Vagina (tissue), 2 donors: ENCODE results near the gene SETX. TPM values are rescaled to one million over a fixed set of nuclear protein-coding genes. Genes with fewer than 3 reads are reported as not detected.

Experiments used
- DNase-seq, 2 donors: peaks; one replicate each; pipeline ENCODE4 v3.0.0-alpha.2; 2017; ENCODE audit errors: extremely low spot score in 2 of 2
- H3K27ac ChIP-seq: fragments of 200-600 bp; sonication (generic); one replicate; pipeline ENCODE4 v1.5.1; 2019
- H3K27me3 ChIP-seq: fragments of 200-600 bp; sonication (generic); one replicate; pipeline ENCODE4 v1.5.1; 2019
- H3K36me3 ChIP-seq, 2 donors: fragments of 200-600 bp; sonication (generic); one replicate each; pipeline ENCODE4 v1.5.1; 2017 to 2019
- H3K4me1 ChIP-seq: fragments of 200-600 bp; sonication (generic); one replicate; pipeline ENCODE4 v1.5.1; 2019
- H3K4me3 ChIP-seq, 2 donors: fragments of 200-600 bp; sonication (generic); 1 replicate in 1 of 2; 2 replicates in 1 of 2; pipeline ENCODE4 v1.5.1; 2016 to 2019
- H3K9me3 ChIP-seq: fragments of 200-600 bp; sonication (generic); one replicate; pipeline ENCODE4 v1.5.1; 2019
- CTCF ChIP-seq, 3 experiments: fragments of 450-650 bp in 2 of 3; fragments of 200-600 bp in 1 of 3; sonication (generic) in 1 of 3; IDR thresholded peaks; one replicate each; pipeline ENCODE4 v1.5.1; 2017 to 2019; ENCODE audit warnings: antibody characterized with exemption in 3 of 3, mild to moderate bottlenecking in 2 of 3, moderate library complexity in 2 of 3
- POLR2A ChIP-seq, 2 donors: fragments of 450-650 bp; IDR thresholded peaks; one replicate each; pipeline ENCODE4 v1.6.1; 2017; ENCODE audit warnings: antibody characterized with exemption in 2 of 2, mild to moderate bottlenecking in 2 of 2, moderate library complexity in 2 of 2
- POLR2AphosphoS5 ChIP-seq, 2 donors: sonication (generic); formaldehyde crosslinking; IDR thresholded peaks; one replicate each; pipeline ENCODE4 v1.9.0; 2017; ENCODE audit warnings: antibody characterized with exemption in 2 of 2, mild to moderate bottlenecking in 2 of 2, low read depth in 1 of 2; ENCODE audit not compliant: insufficient read depth in 1 of 2
- intact Hi-C: fragments of 100-400 bp; cut with DNase I; formaldehyde crosslinking; loops from one replicate; pipeline ENCODE4 v1.15.1; 2023
- total RNA-seq: library from RNA; depleted of rRNA; stranded (reverse); fragments of >200 nt; gene quantifications from one replicate; pipeline ENCODE4 v1.2.3, GENCODE V29; 2016

Gene SETX
- total RNA-seq, 1 donor from 2014 or later = 44.2 TPM

DNA sequence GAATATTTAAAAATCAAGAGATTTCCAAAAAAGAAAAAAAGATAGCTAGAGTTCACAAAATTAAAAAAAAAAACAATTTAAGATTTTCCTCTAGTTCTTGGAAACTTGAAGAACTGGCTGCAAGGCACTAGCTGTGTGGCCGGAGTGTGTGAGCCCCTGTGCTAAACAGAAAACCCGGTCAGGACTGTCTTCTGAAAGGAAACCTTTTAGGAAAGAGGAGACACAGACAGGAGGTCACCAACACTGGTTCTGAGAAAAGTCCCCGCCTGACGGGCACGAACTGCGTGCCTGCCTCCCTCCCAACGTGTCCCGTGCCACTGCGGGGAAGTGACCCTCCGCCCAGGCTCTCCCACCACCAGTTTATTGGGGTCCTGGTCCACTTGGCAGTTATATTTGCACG lies 36.7 kb upstream of the SETX start:
- no peaks in the 10 kb centered on the region for H3K27me3 ChIP-seq
- H3K36me3 ChIP-seq = peaks cover 0 to 76% of the 10 kb centered on the region in 2 donors
- intact Hi-C loops = no loop called here
- H3K4me3 ChIP-seq = no peak overlapping the region
- no peaks in the 10 kb centered on the region for H3K4me1 ChIP-seq
- no peaks in the 10 kb centered on the region for H3K9me3 ChIP-seq
- no peak overlapping the region for H3K27ac ChIP-seq
- no peak for TF ChIP-seq POLR2A (IDR thresholded peaks at IDR 0.05)
- no peak for TF ChIP-seq POLR2AphosphoS5 (IDR thresholded peaks at IDR 0.05; ENCODE audit: insufficient read depth in 1 of 2, low read depth in 1 of 2)
- TF ChIP-seq CTCF (IDR thresholded peaks at IDR 0.05) = no peak
- DNase-seq = no peak

GRCh38 chr9:132390966-132391365 lies 36.2 kb upstream of the SETX start:
- Histone ChIP-seq H3K27me3 (no peaks in the 10 kb centered on the region), H3K36me3 (peaks cover 0 to 74% of the 10 kb centered on the region in 2 donors), H3K4me1 (no peaks in the 10 kb centered on the region), H3K9me3 (no peaks in the 10 kb centered on the region), H3K27ac (no peak overlapping the region), H3K4me3 (no peak overlapping the region)
- intact Hi-C loops = no loop called here
- DNase-seq = no peak
- TF ChIP-seq POLR2AphosphoS5 (IDR thresholded peaks at IDR 0.05; ENCODE audit: insufficient read depth in 1 of 2, low read depth in 1 of 2) = no peak
- no peak for TF ChIP-seq CTCF (IDR thresholded peaks at IDR 0.05)
- no peak for TF ChIP-seq POLR2A (IDR thresholded peaks at IDR 0.05)

DNA sequence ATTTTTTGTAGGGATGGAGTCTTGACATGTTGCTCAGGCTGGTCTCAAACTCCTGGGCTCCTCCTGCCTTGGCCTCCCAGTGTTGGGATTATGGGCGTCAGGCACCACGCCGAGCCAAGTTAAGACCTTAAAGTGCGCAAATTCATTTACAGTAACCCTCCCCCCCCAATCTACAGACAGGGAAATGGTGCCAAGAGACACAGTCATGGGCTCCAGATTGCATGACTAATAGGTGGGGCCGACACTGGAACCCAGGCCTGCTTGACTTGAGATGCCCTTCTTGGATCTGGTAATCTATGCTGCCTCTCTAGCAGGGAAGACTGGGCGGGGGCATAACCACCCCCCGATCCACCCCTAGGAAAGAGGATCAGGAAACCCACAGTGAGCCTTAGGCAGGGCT lies 32.3 kb upstream of the SETX start:
- H3K27ac ChIP-seq = no peak overlapping the region
- no peaks in the 10 kb centered on the region for H3K27me3 ChIP-seq
- intact Hi-C loops = no loop called here
- no peaks in the 10 kb centered on the region for H3K4me1 ChIP-seq
- no peaks in the 10 kb centered on the region for H3K9me3 ChIP-seq
- no peak overlapping the region for H3K4me3 ChIP-seq
- DNase-seq = no peak
- no peak for TF ChIP-seq CTCF (IDR thresholded peaks at IDR 0.05)
- no peak for TF ChIP-seq POLR2AphosphoS5 (IDR thresholded peaks at IDR 0.05; ENCODE audit: insufficient read depth in 1 of 2, low read depth in 1 of 2)
- TF ChIP-seq POLR2A (IDR thresholded peaks at IDR 0.05) = no peak
- H3K36me3 ChIP-seq = peaks cover 0 to 71% of the 10 kb centered on the region in 2 donors

DNA sequence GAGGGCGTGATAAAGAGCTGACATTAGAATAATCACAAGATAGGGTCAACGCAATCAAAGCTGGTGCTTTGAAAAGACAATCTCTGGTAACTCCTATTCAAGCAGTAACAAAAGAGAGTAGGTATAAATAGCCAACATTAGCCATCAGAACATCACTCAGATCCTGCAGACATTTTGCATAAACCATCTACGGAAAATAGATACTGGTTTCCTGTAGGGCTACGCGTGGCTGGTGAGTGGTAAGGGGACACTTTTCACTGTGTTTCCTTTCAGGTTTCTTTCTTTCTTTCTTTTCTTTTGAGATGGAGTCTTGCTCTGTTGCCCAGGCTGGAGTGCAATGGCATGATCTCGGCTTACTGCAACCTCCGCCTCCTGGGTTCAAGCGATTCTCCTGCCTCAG lies 29.6 kb upstream of the SETX start:
- Histone ChIP-seq H3K9me3 (no peaks in the 10 kb centered on the region), H3K27ac (no peak overlapping the region), H3K4me1 (no peaks in the 10 kb centered on the region), H3K27me3 (no peaks in the 10 kb centered on the region), H3K4me3 (no peak overlapping the region), H3K36me3 (peaks cover 0 to 48% of the 10 kb centered on the region in 2 donors)
- intact Hi-C loops = no loop called here
- DNase-seq = no peak
- no peak for TF ChIP-seq CTCF (IDR thresholded peaks at IDR 0.05)
- TF ChIP-seq POLR2AphosphoS5 (IDR thresholded peaks at IDR 0.05; ENCODE audit: insufficient read depth in 1 of 2, low read depth in 1 of 2) = no peak
- no peak for TF ChIP-seq POLR2A (IDR thresholded peaks at IDR 0.05)

GRCh38 chr9:132383462-132383883 lies 28.7 kb upstream of the SETX start:
- DNase-seq = no peak
- no peaks in the 10 kb centered on the region for H3K9me3 ChIP-seq
- H3K4me1 ChIP-seq = no peaks in the 10 kb centered on the region
- H3K27me3 ChIP-seq = no peaks in the 10 kb centered on the region
- peaks cover 0 to 49% of the 10 kb centered on the region in 2 donors for H3K36me3 ChIP-seq
- TF ChIP-seq POLR2AphosphoS5 (IDR thresholded peaks at IDR 0.05; ENCODE audit: insufficient read depth in 1 of 2, low read depth in 1 of 2) (no peak), CTCF (IDR thresholded peaks at IDR 0.05) (no peak), POLR2A (IDR thresholded peaks at IDR 0.05) (no peak)
- intact Hi-C loops = no loop called here
- no peak overlapping the region for H3K4me3 ChIP-seq
- no peak overlapping the region for H3K27ac ChIP-seq
